ENCODE measurements around the gene MAP3K7.

Gene MAP3K7

DNA sequence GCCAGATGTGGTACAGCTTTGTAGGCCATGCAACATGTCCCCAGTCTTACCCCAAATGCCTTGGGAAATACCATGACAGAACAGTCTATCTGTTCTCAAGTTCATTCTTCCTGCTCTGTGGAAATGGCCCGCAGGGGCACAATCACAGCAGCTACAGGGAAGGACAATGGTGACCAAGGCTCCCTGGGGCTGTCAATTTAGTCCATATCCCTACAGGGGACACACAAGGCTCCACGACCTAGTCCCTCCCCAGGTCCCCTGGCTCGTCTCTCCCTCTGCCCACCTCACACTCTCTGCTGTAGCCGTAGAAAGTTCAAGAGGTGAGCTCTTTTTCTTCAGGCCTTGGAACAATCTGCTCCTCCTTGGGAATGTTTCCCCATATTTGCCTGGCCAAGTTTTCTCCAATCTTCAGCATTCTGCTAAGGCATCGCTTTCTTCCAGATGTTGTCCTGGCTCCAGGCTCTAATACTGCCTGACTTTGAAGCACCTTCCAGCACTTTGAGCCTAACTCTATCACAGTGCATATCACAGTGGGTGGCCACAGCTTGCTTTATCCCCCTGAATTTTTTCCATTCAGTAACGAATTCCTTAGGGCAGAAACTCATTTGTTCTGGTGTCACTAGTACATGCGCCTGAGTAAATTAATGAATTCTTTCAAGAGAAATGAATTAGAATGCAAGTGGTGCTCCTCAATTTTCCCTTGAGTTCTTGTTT, 92.6 kb downstream of the MAP3K7 start:
- FAIRE-seq (no peak), DNase-seq (ENCODE audit: insufficient read length, low spot score) (no peak)
- TF ChIP-seq, protein P1, sequence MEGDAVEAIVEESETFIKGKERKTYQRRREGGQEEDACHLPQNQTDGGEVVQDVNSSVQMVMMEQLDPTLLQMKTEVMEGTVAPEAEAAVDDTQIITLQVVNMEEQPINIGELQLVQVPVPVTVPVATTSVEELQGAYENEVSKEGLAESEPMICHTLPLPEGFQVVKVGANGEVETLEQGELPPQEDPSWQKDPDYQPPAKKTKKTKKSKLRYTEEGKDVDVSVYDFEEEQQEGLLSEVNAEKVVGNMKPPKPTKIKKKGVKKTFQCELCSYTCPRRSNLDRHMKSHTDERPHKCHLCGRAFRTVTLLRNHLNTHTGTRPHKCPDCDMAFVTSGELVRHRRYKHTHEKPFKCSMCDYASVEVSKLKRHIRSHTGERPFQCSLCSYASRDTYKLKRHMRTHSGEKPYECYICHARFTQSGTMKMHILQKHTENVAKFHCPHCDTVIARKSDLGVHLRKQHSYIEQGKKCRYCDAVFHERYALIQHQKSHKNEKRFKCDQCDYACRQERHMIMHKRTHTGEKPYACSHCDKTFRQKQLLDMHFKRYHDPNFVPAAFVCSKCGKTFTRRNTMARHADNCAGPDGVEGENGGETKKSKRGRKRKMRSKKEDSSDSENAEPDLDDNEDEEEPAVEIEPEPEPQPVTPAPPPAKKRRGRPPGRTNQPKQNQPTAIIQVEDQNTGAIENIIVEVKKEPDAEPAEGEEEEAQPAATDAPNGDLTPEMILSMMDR (IDR thresholded peaks at IDR 0.05; ENCODE audit: insufficient read depth, missing control alignments): no peak

GRCh38 chr6:90493332-90493731, 93.5 kb downstream of the MAP3K7 start:
- no peak for FAIRE-seq
- no peak for DNase-seq (ENCODE audit: insufficient read length, low spot score)
- TF ChIP-seq, protein P1 (IDR thresholded peaks at IDR 0.05; ENCODE audit: insufficient read depth, missing control alignments): no peak

- FAIRE-seq: no peak
Measured at GRCh38 chr6:90492798-90493197, 94.1 kb downstream of the MAP3K7 start.

GRCh38 chr6:90492369-90492768, 94.5 kb downstream of the MAP3K7 start:
- TF ChIP-seq, protein P1 (IDR thresholded peaks at IDR 0.05; ENCODE audit: insufficient read depth, missing control alignments): no peak
- FAIRE-seq (no peak), DNase-seq (ENCODE audit: insufficient read length, low spot score) (no peak)

More at GRCh38 chr6:90492798-90493197, 94.1 kb downstream of the MAP3K7 start:
- no peak for DNase-seq (ENCODE audit: insufficient read length, low spot score)
- TF ChIP-seq, protein P1 (IDR thresholded peaks at IDR 0.05; ENCODE audit: insufficient read depth, missing control alignments): no peak

DNA sequence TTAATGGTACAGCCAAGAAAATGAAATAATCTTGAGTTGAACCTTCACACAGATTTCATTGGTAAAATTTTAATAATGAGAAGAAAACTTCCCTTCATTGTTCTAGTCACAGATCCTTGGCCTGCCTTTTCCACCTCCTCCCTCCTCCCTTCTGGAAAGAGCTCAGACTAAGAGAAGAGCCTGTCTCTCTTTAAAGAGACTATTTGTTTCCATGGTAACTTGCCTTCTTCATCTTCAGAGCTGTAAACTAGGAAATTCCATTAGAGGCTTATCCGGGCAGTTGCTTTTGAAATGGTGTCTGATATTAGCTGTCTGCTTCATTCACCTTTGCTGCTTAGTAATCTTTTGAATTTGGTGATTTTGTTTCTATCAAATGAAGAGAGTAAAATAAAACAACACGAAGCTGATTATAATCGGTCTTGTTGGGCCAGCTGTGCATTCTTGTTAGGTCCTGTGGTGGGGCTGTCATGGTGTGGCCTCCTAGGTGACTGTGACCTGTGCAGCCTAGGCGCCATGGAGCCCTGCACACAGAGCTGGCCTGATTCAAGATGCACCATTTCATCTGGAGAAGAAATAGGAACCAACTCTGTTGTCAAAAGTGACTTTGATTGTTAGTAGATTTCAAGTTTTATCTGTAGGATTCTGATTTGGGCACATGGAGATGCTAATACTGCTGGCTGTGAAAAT, 96.7 kb downstream of the MAP3K7 start:
- DNase-seq (ENCODE audit: insufficient read length, low spot score) (no peak), FAIRE-seq (no peak)
- TF ChIP-seq, protein P1 (IDR thresholded peaks at IDR 0.05; ENCODE audit: insufficient read depth, missing control alignments): no peak

DNA sequence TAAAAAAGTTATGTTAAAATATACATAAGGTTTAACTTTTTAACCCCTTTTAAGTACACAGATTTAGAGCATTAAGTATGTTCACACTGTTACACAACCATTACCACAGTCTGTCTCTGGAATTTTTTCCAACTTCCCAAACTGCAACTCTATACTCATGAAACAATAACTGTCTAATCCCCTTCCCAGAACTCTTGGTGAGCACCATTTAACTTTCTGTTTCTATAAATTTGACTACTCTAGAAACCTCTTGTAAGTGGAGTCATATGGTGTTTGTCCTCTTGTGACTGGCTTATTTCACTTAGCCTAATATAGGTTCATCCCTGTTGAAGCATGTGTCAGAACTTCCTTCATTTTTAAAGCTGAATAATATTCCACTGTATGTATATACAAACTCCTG, 98.1 kb downstream of the MAP3K7 start:
- DNase-seq (ENCODE audit: insufficient read length, low spot score): no peak
- TF ChIP-seq, protein P1 (IDR thresholded peaks at IDR 0.05; ENCODE audit: insufficient read depth, missing control alignments): no peak
- no peak for FAIRE-seq
